DND-41 (cell line): Measurements from ENCODE around the gene ITGA11.

Experiments
- ATAC-seq: fragments of 200-7000 bp; cut with Tn5 transposase; 3 replicates; pipeline ENCODE4 v1.9.1; 2021; ENCODE audit warnings: low read depth; ENCODE audit not compliant: insufficient read depth
- DNase-seq: peaks from one replicate; pipeline ENCODE4 v3.0.0-alpha.2; 2020
- H2AFZ ChIP-seq: 2 replicates; pipeline ENCODE4 v1.6.0; 2012; ENCODE audit warnings: low read depth, low read length
- H3K27ac ChIP-seq: 2 replicates; pipeline ENCODE4 v1.5.1; 2012; ENCODE audit warnings: low read length, inconsistent platforms
- H3K27me3 ChIP-seq: fragments of 200-600 bp; sonication (generic); 2 replicates; pipeline ENCODE4 v1.6.0; 2012; ENCODE audit warnings: low read length, mild to moderate bottlenecking, inconsistent platforms; ENCODE audit not compliant: insufficient read depth, poor library complexity
- H3K36me3 ChIP-seq: 2 replicates; pipeline ENCODE4 v1.5.1; 2012; ENCODE audit warnings: low read length, inconsistent platforms; ENCODE audit not compliant: insufficient read depth
- H3K4me1 ChIP-seq: 2 replicates; pipeline ENCODE4 v1.5.1; 2012; ENCODE audit warnings: mild to moderate bottlenecking, low read length; ENCODE audit not compliant: insufficient read depth
- H3K4me2 ChIP-seq: 2 replicates; pipeline ENCODE4 v1.6.0; 2012; ENCODE audit warnings: mild to moderate bottlenecking, moderate library complexity, low read length, inconsistent platforms; ENCODE audit not compliant: insufficient read depth
- H3K4me3 ChIP-seq, 2 experiments: fragments of 200-600 bp in 1 of 2; shearing (Covaris generic) in 1 of 2; 2 replicates each; pipeline ENCODE4 v1.5.1; 2012 to 2016; ENCODE audit warnings: inconsistent platforms in 2 of 2, low read length in 2 of 2, mild to moderate bottlenecking in 2 of 2, low read depth in 1 of 2, moderate library complexity in 1 of 2
- H3K79me2 ChIP-seq: 2 replicates; pipeline ENCODE4 v1.6.0; 2012; ENCODE audit warnings: low read length, inconsistent platforms; ENCODE audit not compliant: insufficient read depth
- H3K9ac ChIP-seq: 2 replicates; pipeline ENCODE4 v1.6.0; 2012; ENCODE audit warnings: low read depth, mild to moderate bottlenecking, inconsistent platforms, low read length, moderate library complexity
- H3K9me3 ChIP-seq: 2 replicates; pipeline ENCODE4 v1.5.1; 2012; ENCODE audit warnings: low read length, moderate library complexity, mild to moderate bottlenecking, inconsistent platforms; ENCODE audit not compliant: insufficient read depth, severe bottlenecking
- H4K20me1 ChIP-seq: 2 replicates; pipeline ENCODE4 v1.6.0; 2012; ENCODE audit warnings: low read length; ENCODE audit not compliant: insufficient read depth
- EZH2 ChIP-seq: IDR thresholded peaks from 3 replicates; pipeline ENCODE4 v1.6.1; 2012; ENCODE audit warnings: borderline replicate concordance, low read depth, mild to moderate bottlenecking, moderate library complexity, low read length, inconsistent platforms; ENCODE audit not compliant: severe bottlenecking
- TF ChIP-seq, protein P1 (sequence below): IDR thresholded peaks from 2 replicates; pipeline ENCODE4 v1.5.1; 2012; ENCODE audit warnings: borderline replicate concordance, low read length, moderate library complexity, mild to moderate bottlenecking; ENCODE audit not compliant: poor library complexity, severe bottlenecking; ENCODE audit errors: extremely low read depth

ITGA11 gene

DNA sequence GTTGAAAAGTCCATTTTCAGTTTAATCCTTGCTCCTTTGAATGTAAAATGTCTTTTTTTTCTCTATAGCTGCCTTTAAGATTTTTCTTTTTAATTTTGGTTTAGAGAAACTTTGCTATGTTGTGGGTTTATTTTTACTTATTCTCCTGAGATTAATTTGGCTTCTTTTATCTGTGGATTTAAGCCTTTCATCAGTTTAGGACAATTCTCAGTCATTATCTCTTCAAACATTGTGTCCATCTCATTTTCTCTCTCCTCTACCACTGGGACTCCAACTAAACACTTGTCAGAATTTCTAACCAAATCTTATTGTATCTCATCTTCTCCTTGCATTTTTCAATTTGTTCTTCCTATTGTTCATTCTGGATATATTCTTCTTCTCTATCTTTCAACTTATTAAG lies 12.4 kb upstream of the ITGA11 start:
- Histone ChIP-seq H3K4me3 (no peak overlapping the region), H3K79me2 (no peaks in the 10 kb centered on the region)
- no peak for TF ChIP-seq EZH2
- TF ChIP-seq, protein P1, sequence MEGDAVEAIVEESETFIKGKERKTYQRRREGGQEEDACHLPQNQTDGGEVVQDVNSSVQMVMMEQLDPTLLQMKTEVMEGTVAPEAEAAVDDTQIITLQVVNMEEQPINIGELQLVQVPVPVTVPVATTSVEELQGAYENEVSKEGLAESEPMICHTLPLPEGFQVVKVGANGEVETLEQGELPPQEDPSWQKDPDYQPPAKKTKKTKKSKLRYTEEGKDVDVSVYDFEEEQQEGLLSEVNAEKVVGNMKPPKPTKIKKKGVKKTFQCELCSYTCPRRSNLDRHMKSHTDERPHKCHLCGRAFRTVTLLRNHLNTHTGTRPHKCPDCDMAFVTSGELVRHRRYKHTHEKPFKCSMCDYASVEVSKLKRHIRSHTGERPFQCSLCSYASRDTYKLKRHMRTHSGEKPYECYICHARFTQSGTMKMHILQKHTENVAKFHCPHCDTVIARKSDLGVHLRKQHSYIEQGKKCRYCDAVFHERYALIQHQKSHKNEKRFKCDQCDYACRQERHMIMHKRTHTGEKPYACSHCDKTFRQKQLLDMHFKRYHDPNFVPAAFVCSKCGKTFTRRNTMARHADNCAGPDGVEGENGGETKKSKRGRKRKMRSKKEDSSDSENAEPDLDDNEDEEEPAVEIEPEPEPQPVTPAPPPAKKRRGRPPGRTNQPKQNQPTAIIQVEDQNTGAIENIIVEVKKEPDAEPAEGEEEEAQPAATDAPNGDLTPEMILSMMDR: no peak

DNA sequence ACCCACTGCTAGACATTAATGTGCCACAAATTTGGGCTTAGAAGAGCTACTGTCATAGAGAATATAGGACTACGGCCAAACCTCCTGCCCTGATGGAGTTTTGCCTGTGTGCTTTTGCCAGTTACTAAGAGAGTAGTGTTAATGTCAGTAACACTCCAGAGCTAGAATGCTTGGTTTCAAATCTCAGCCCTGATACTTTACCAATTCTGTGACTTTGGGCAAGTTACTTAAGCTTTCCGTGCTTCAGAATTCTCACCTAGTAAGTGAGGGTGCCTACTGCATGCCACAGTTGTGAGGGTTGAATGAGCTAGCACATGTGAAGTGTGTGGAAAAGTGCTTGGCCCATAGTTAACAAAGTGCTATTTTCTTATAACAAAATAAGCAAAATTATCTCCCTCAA lies 10.9 kb upstream of the ITGA11 start:
- Histone ChIP-seq H3K4me2 (no peak overlapping the region), H3K4me1 (no peaks in the 10 kb centered on the region), H3K79me2 (no peaks in the 10 kb centered on the region), H2AFZ (no peak overlapping the region), H3K4me3 (no peak overlapping the region), H3K36me3 (no peaks in the 10 kb centered on the region), H3K27ac (no peak overlapping the region), H3K9me3 (no peaks in the 10 kb centered on the region), H3K27me3 (peaks cover 14% of the 10 kb centered on the region), H4K20me1 (no peaks in the 10 kb centered on the region), H3K9ac (no peak overlapping the region)
- DNase-seq: no peak
- ATAC-seq: no peak
- TF ChIP-seq, protein P1: no peak
- no peak for TF ChIP-seq EZH2

More for the DNA sequence above, 12.4 kb upstream of the ITGA11 start:
- Histone ChIP-seq H3K27ac (no peak overlapping the region), H3K9ac (no peak overlapping the region), H3K27me3 (peaks cover 14% of the 10 kb centered on the region), H2AFZ (no peak overlapping the region), H3K4me2 (no peak overlapping the region), H4K20me1 (no peaks in the 10 kb centered on the region), H3K36me3 (no peaks in the 10 kb centered on the region), H3K9me3 (no peaks in the 10 kb centered on the region), H3K4me1 (no peaks in the 10 kb centered on the region)
- DNase-seq (no peak), ATAC-seq (no peak)

DNA sequence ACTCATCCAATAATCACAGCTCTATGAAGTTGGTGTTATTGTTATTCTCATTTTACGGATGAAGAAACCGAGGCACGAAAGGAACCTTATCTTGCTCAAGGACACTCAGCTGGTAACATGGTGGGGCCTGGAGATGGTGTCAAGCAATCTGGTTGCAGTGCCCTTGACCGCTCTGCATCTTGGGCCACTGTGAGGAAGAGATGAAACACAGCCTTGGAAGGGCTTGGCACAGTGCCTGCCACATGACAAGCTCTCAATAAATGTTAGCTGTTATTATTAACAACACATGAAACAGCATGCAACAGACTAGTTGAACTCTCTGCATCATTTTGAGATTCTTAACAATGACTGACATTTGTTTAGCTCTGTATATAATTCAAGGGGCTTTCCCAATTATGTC lies 10.1 kb upstream of the ITGA11 start:
- Histone ChIP-seq H2AFZ (no peak overlapping the region), H3K9ac (no peak overlapping the region), H3K4me3 (no peak overlapping the region), H3K36me3 (no peaks in the 10 kb centered on the region), H3K4me2 (no peak overlapping the region), H3K27me3 (peaks cover 14% of the 10 kb centered on the region), H3K4me1 (no peaks in the 10 kb centered on the region), H3K9me3 (no peaks in the 10 kb centered on the region), H3K27ac (no peak overlapping the region), H3K79me2 (no peaks in the 10 kb centered on the region), H4K20me1 (no peaks in the 10 kb centered on the region)
- TF ChIP-seq, protein P1: no peak
- TF ChIP-seq EZH2: no peak
- ATAC-seq (no peak), DNase-seq (no peak)
